Articular chondrocyte of knee joint (primary cell): ENCODE data around the gene BZW1. TPM values are rescaled to one million over a fixed set of nuclear protein-coding genes. Genes with fewer than 3 reads are reported as not detected.

ENCODE experiments used
- small RNA-seq: library from RNA; depleted of rRNA; stranded (forward); fragments of <200 nt; gene quantifications from one replicate; pipeline ENCODE3, GENCODE V24; 2012
- total RNA-seq: library from RNA; depleted of rRNA; stranded (reverse); fragments of >200 nt; gene quantifications from 2 replicates; pipeline ENCODE4 v1.2.3, GENCODE V29; 2012

The BZW1 gene
- total RNA-seq = 910 and 1,205 TPM in 2 replicates

GRCh38 chr2:200811333-200812121, at the start of gene BZW1:
BZW1 (plus strand) TSS chr2:200811910; CDS start chr2:200813218, 1,308 bp downstream.

DNA sequence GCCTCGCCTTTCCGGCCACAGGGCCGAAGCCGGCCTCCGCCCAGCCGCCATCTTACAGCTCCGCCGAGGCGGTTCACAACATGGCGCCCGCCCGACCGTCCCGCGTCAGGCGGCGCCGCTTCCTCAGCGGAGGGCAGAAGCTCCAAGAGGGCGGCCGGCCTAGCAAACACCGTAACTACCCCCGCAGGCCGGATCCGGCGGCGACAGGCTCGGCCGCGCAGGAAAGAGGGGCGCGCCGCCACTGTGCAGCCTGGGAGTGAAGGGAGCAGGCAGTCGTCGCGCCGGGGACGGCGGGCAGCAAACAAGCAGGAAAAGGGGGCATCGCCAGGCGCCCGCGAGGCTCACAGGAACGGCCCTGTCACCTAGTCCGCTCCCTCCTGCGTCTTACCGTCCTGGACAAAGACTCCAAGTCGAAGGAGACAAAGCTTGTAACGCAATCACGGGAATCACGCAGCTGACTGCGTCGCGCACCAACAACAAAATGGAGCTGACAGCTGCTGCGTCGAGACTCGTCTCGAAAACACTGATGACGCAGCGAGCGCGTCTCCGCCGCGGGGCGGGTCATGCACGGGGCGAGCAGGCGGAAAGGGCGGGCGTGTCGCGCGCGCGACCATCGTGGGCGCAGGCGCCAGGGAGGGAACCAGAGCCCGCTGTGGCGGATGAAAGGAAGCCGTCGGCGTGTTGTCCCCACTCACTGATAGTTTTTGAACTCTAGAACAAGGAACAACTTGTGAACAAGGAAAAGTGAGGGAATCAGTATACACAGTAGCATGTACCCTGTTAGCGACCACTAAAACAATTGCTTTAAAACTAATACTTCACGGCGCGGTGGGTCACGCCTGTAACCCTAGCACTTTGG, 52.7 kb downstream of the BZW1 start, which contains the start of gene CLK1:
Gene CLK1 (minus strand): TSS at position 483 of the 859 bp plus-strand sequence. CDS start 2,796 bp downstream, outside the sequence.

Small RNA genes lying within 50 kb of the gene (small RNA-seq; reads per million reads assigned to genes)
- gene RF00019 = not detected
- gene RNA5SP115 = not detected
- 0.69 reads per million, percentile 25 among the genes with 10 or more reads in this experiment for gene RNU1-133P
- not detected for gene RNU6-31P

Other genes with a start within 250 kb of the BZW1 start
- 90.5 and 162 TPM in 2 replicates for gene AOX1, start 225.9 kb upstream of the BZW1 start, total RNA-seq
- 99.4 and 99.7 TPM in 2 replicates for gene CLK1, start 52.7 kb downstream of the BZW1 start, total RNA-seq
- 47.0 and 64.2 TPM in 2 replicates for gene PPIL3, start 77.2 kb downstream of the BZW1 start, total RNA-seq
- 18.9 and 20.3 TPM in 2 replicates for gene NIF3L1, start 77.5 kb downstream of the BZW1 start, total RNA-seq
- 15.3 and 18.7 TPM in 2 replicates for gene ORC2, start 151.8 kb downstream of the BZW1 start, total RNA-seq